ENCODE measurements around the gene AGAP2.

DNA sequence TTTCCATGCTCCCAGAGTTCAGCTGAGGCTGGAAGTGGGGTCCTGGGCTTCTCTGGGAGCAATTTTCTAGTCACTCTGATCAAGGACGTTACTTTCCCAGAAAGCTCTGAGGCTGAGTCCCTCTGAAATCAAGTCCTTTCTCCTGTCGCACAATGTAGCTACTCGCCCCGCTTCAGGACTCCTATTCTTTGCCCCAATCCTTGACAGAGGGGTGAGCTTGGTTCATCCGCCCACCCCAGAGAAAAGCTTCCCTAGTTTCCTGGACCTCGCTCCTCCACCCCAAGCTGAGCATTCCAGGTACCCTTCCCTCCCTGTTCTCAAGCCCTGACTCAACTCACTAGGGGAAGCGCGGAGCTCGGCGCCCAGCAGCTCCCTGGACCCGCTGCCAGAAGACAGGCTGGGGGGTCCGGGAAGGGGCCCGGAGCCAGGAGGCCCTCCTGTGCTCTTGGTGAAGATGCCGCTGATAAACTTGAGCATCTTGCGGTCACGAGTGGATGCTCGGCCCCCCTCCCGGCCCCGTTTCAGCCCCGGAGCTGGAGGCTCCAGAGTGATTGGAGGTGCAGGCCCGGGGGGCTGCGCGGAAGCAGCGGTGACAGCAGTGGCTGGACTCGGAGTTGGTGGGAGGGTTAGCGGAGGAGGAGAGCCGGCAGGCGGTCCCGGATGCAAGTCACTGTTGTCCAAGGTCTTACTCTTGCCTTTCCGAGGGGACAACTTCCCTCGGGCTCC, 1.6 kb downstream of the AGAP2 start:
- no peak for TF ChIP-seq RBBP5 (IDR thresholded peaks at IDR 0.05; ENCODE audit: borderline replicate concordance, low read depth, low read length)
- no peak for TF ChIP-seq POLR2A (IDR thresholded peaks at IDR 0.05; ENCODE audit: control extremely low read depth in 1 of 2, low read depth in 2 of 2, low read length in 2 of 2)
- no peak for TF ChIP-seq TEAD4 (IDR thresholded peaks at IDR 0.05; ENCODE audit: low read depth, low read length)
- TF ChIP-seq, protein P1, sequence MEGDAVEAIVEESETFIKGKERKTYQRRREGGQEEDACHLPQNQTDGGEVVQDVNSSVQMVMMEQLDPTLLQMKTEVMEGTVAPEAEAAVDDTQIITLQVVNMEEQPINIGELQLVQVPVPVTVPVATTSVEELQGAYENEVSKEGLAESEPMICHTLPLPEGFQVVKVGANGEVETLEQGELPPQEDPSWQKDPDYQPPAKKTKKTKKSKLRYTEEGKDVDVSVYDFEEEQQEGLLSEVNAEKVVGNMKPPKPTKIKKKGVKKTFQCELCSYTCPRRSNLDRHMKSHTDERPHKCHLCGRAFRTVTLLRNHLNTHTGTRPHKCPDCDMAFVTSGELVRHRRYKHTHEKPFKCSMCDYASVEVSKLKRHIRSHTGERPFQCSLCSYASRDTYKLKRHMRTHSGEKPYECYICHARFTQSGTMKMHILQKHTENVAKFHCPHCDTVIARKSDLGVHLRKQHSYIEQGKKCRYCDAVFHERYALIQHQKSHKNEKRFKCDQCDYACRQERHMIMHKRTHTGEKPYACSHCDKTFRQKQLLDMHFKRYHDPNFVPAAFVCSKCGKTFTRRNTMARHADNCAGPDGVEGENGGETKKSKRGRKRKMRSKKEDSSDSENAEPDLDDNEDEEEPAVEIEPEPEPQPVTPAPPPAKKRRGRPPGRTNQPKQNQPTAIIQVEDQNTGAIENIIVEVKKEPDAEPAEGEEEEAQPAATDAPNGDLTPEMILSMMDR (IDR thresholded peaks at IDR 0.05; ENCODE audit: control extremely low read depth in 1 of 3, insufficient read depth in 1 of 3, low read depth in 1 of 3, low read length in 3 of 3), result no peak
- TF ChIP-seq HDAC6 (IDR thresholded peaks at IDR 0.05; ENCODE audit: low read depth, low read length), result no peak
- no peak for TF ChIP-seq RFX5 (IDR thresholded peaks at IDR 0.05; ENCODE audit: borderline replicate concordance, low read depth, low read length)
- no peak for TF ChIP-seq TAF1 (IDR thresholded peaks at IDR 0.05; ENCODE audit: low read depth, low read length)
- TF ChIP-seq HDAC2 (IDR thresholded peaks at IDR 0.05; ENCODE audit: borderline replicate concordance in 1 of 2, low read depth in 2 of 2, low read length in 2 of 2), result no peak
- TF ChIP-seq EGR1 (IDR thresholded peaks at IDR 0.05; ENCODE audit: borderline replicate concordance, low read depth, low read length), result no peak
- no peak for TF ChIP-seq GABPA (IDR thresholded peaks at IDR 0.05; ENCODE audit: borderline replicate concordance, insufficient read depth, low read length)
- no peak for TF ChIP-seq ASH2L (IDR thresholded peaks at IDR 0.05; ENCODE audit: low read length)
